ENCODE data around the gene USPL1.

USPL1 gene

DNA sequence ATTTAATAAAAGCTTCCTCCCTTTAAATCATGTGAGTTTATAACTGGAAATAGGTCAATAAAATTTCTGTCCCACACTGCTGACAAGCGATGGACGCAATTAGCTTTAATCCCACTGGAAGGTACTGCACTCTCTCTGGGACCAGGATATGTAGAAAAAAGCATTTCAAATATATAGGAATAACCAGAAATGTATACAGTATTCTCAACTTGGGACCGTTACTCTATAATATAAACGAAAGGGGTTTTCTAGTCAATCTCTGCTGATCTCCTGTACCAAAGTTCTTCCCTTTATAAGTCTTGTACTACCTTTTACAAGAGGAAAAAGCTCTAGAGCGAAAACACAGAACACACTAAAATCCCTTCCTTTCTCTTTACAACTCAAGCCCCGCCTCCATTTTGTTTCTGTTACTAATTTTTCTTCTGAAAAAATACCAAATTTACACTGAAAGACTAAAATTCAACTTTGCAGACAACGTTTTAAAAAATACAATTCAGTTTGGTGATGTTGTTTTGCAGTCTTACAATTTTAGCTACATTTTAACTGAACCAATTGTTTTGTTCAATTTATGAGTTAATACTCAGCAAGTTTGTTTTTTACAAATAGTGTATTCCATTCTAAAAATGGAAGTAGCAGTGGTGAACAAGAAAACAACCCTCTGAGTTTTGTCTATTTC, 1.7 kb upstream of the USPL1 start:
- H3K27me3 ChIP-seq (ENCODE audit: insufficient read depth, poor library complexity, severe bottlenecking): no peaks in the 10 kb centered on the region
- TF ChIP-seq POLR2AphosphoS5 (IDR thresholded peaks at IDR 0.05; ENCODE audit: low read depth): no peak
- TF ChIP-seq GABPA (IDR thresholded peaks at IDR 0.05; ENCODE audit: low read depth): no peak
- no peak for TF ChIP-seq CTCF (IDR thresholded peaks at IDR 0.05; ENCODE audit: insufficient read depth, low read length)
- no peak for TF ChIP-seq SPI1 (IDR thresholded peaks at IDR 0.05; ENCODE audit: borderline replicate concordance, low read depth)
- no peak for TF ChIP-seq REST (IDR thresholded peaks at IDR 0.05; ENCODE audit: insufficient replicate concordance, low read depth)
- peak overlapping the region; percentile 95 for H3K27ac ChIP-seq (replicated peaks)
- no peak for DNase-seq (ENCODE audit: low read depth in 1 of 2, low spot score in 1 of 2)
- H3K4me3 ChIP-seq (replicated peaks; ENCODE audit: insufficient read depth, low read length): peak overlapping the region; percentile 57

- TF ChIP-seq REST (IDR thresholded peaks at IDR 0.05; ENCODE audit: insufficient replicate concordance, low read depth) (peak; percentile 20), POLR2AphosphoS5 (IDR thresholded peaks at IDR 0.05; ENCODE audit: low read depth) (peak; percentile 90; the same call in 1 of the 2 replicates), GABPA (IDR thresholded peaks at IDR 0.05; ENCODE audit: low read depth) (no peak)
- H3K27ac ChIP-seq (replicated peaks): peak overlapping the region; percentile 95
- peak overlapping the region; percentile 57 for H3K4me3 ChIP-seq (replicated peaks; ENCODE audit: insufficient read depth, low read length)
- no peaks in the 10 kb centered on the region for H3K27me3 ChIP-seq (ENCODE audit: insufficient read depth, poor library complexity, severe bottlenecking)
- peak; percentile 68 to 81 for DNase-seq (ENCODE audit: low read depth in 1 of 2, low spot score in 1 of 2)
These were observed 799 bp upstream of the USPL1 start for GRCh38 chr13:30616927-30617314.

DNA sequence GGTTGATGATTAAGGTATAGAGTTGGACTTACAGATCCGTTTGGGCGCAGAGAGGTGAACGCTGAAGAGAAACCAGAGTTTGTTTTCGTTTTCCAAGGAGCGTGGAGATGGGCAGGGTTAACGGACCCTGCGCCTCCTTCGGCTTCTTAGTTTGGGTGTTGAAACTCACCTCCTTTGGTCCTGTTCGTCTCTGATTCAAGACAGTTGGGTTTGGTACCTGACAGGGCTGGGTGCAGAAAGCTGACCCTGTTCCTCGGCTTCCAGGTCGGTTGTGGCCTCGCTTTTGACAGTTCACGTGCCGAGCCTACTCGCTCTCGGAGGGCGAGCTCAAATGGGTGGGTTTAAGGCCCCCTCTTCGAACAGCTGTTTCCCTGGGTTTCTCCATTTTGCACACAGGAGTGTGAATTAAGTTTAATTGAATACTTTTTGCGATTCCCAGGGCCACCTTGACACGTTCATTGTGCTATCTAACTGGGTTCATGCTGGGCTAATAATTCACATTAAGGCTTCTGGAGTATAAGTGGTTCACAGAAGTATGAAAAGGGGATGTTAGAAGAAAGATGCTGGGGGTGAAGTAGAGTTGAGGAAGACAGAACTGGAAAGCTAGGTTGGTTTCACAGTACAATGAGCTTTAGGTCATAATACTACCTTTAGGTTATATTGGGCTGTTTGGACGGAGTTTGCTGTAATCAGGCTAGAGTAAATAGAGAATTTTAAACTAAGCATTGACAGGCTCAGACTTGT, 638 bp downstream of the USPL1 start:
- H3K27ac ChIP-seq (replicated peaks): peak overlapping the region; percentile 78
- no peak for DNase-seq (ENCODE audit: low read depth in 1 of 2, low spot score in 1 of 2)
- no peak for TF ChIP-seq POLR2AphosphoS5 (IDR thresholded peaks at IDR 0.05; ENCODE audit: low read depth)
- no peak for TF ChIP-seq SPI1 (IDR thresholded peaks at IDR 0.05; ENCODE audit: borderline replicate concordance, low read depth)
- no peak for TF ChIP-seq CTCF (IDR thresholded peaks at IDR 0.05; ENCODE audit: insufficient read depth, low read length)
- TF ChIP-seq REST (IDR thresholded peaks at IDR 0.05; ENCODE audit: insufficient replicate concordance, low read depth): no peak
- TF ChIP-seq GABPA (IDR thresholded peaks at IDR 0.05; ENCODE audit: low read depth): no peak
- H3K4me3 ChIP-seq (replicated peaks; ENCODE audit: insufficient read depth, low read length): peak overlapping the region; percentile 73
- no peaks in the 10 kb centered on the region for H3K27me3 ChIP-seq (ENCODE audit: insufficient read depth, poor library complexity, severe bottlenecking)

All from HL-60 (cell line).